Effector memory CD8-positive, alpha-beta T cell (primary cell): ENCODE measurements around the gene FYB2.

Experiments
- ATAC-seq: fragments of 150-1000 bp; cut with Tn5 transposase; replicated peaks from 2 replicates; pipeline ENCODE4 v1.10.0; 2021; ENCODE audit warnings: mild to moderate bottlenecking, moderate library complexity
- DNase-seq, 3 experiments: peaks; one replicate each; pipeline ENCODE4 v3.0.0; 2021
- H3K27ac Mint-ChIP-seq, 2 donors: one replicate each; pipeline ENCODE4 v1.8.0; 2022; ENCODE audit warnings: mild to moderate bottlenecking in 2 of 2, mixed read lengths in 2 of 2, moderate library complexity in 2 of 2
- H3K27me3 Mint-ChIP-seq, 2 donors: one replicate each; pipeline ENCODE4 v1.8.0; 2022; ENCODE audit warnings: mixed read lengths in 2 of 2
- H3K36me3 Mint-ChIP-seq: one replicate; pipeline ENCODE4 v1.8.0; 2022; ENCODE audit warnings: mild to moderate bottlenecking, moderate library complexity, mixed read lengths; ENCODE audit not compliant: insufficient read depth
- H3K4me1 Mint-ChIP-seq, 2 donors: one replicate each; pipeline ENCODE4 v1.8.0; 2022; ENCODE audit warnings: low read depth in 2 of 2, mixed read lengths in 2 of 2
- H3K4me3 Mint-ChIP-seq, 2 donors: one replicate each; pipeline ENCODE4 v1.8.0; 2022; ENCODE audit warnings: mild to moderate bottlenecking in 2 of 2, mixed read lengths in 2 of 2, moderate library complexity in 2 of 2
- H3K9me3 Mint-ChIP-seq, 2 donors: one replicate each; pipeline ENCODE4 v1.8.0; 2022; ENCODE audit warnings: mixed read lengths in 2 of 2

Gene FYB2

DNA sequence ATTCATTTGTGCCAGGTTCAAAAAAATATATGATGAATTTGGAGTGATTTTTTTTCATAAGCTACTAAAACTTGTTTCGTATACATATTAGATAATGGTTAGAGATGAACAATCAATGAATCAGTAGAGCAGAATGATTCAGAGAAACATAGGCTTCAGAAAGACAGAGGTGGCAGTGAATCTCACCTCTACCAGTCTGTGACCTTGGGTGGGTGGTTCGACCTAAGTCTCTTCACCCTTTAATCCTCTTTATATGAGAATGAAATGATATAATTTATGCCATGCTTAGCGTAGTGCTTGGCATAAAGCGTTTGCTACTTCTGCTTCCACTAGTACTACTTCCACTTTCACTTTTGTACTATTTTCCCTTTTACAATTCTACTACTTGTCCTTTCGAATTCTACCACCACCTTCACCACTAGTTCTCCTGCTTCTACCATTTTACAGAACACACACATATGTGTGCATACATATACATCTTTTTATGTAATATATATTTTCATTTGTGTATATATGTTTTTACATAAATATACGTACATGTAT is 45.1 kb downstream of the FYB2 start:
- H3K36me3 Mint-ChIP-seq: no peaks in the 10 kb centered on the region
- peak overlapping the region in 1 of 2 donors; percentile 39 for H3K4me3 Mint-ChIP-seq
- ATAC-seq (no peak), DNase-seq (no peak)
- peaks cover 7 to 9% of the 10 kb centered on the region in 2 donors for H3K27me3 Mint-ChIP-seq
- H3K4me1 Mint-ChIP-seq: no peaks in the 10 kb centered on the region
- H3K27ac Mint-ChIP-seq: no peak overlapping the region
- no peaks in the 10 kb centered on the region for H3K9me3 Mint-ChIP-seq

DNA sequence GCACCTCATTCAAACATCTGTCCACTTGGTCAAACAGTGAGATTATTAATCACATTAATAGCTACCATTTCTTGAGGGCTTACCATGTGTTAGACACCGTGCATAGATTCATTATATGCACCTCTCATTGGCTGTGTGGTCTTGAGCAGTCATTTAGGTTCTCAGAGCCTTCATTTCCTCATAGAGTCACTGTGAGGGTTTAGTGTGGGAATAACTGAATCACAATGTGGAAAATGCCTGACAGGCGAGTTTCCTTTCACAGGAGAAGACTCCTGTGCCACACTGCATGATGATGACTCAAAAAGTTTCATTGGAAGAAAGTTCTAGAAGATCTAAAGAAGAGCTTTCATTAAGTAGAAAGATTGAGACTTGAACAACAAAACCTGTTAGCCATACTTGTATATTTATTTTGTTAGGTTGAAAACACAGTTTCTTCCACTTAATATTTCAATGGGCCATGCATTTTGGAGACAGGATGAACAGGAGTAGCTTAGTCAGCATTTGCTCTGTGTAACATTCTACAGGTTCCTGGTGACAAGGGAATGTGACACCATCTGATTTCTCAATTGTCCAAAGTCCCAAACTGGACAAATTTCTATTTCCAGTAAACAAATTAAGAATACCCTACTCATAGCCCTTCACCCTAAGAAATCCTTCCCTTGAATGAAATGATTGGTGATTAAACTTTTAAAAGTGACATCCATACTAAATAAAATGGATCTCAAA is 45.7 kb downstream of the FYB2 start:
- peaks cover 10 to 12% of the 10 kb centered on the region in 2 donors for H3K27me3 Mint-ChIP-seq
- no peak for DNase-seq
- no peak overlapping the region for H3K27ac Mint-ChIP-seq
- H3K4me3 Mint-ChIP-seq: peak overlapping the region in 1 of 2 donors; percentile 39
- no peaks in the 10 kb centered on the region for H3K4me1 Mint-ChIP-seq
- no peaks in the 10 kb centered on the region for H3K36me3 Mint-ChIP-seq
- no peak for ATAC-seq
- no peaks in the 10 kb centered on the region for H3K9me3 Mint-ChIP-seq

- peaks cover 22 to 30% of the 10 kb centered on the region in 2 donors for H3K27me3 Mint-ChIP-seq
- no peak overlapping the region for H3K27ac Mint-ChIP-seq
- no peak for ATAC-seq
- no peaks in the 10 kb centered on the region for H3K4me1 Mint-ChIP-seq
- H3K9me3 Mint-ChIP-seq: no peaks in the 10 kb centered on the region
- H3K36me3 Mint-ChIP-seq: no peaks in the 10 kb centered on the region
- no peak for DNase-seq
- H3K4me3 Mint-ChIP-seq: no peak overlapping the region
Measured at GRCh38 chr1:56771717-56772116, 47.5 kb downstream of the FYB2 start.

DNA sequence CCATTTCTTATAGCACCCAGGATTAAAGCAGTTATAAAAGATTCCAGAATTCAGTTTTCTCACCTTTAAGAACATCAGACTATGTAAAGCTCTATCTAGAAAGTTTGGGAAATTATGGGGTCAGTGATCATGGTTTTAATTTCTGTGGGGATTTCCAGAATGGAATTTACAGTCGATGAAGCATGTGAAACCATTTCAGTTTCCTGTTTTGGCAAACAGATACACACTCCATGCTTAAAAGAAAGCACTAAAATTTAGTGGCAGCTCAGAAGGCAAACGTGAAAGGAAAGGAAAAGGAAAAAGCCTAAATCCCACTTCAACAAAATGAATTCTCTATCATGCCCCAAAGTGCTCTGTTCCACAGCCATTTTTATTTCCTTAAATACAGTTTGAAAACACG is 60.4 kb downstream of the FYB2 start:
- no peak overlapping the region for H3K27ac Mint-ChIP-seq
- ATAC-seq: no peak
- no peak for DNase-seq

DNA sequence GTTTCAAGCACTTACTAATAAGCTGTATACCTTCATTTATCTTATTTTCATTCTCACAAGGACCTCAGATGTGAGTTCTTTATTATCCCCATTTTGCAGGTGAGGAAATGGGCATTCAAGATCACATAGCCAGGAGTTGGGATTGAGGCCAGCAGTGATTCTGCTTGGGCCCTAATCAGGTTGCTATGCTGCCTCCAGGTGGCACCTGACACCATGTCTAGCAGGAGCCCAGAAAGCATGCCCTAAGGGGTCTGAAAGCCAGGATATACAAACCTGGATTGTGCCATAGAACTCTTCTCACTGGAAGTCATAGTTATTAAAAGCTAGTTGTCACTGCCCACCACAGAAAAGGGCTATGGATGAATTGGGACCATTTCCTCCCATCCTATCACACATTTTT is 61.1 kb downstream of the FYB2 start:
- ATAC-seq: no peak
- H3K9me3 Mint-ChIP-seq: no peaks in the 10 kb centered on the region
- H3K27me3 Mint-ChIP-seq: peaks cover 12 to 13% of the 10 kb centered on the region in 2 donors
- no peak for DNase-seq
- no peak overlapping the region for H3K27ac Mint-ChIP-seq
- H3K4me3 Mint-ChIP-seq: no peak overlapping the region
- peaks cover 5% of the 10 kb centered on the region for H3K36me3 Mint-ChIP-seq
- no peaks in the 10 kb centered on the region for H3K4me1 Mint-ChIP-seq

More for the DNA sequence above, 60.4 kb downstream of the FYB2 start:
- H3K9me3 Mint-ChIP-seq: no peaks in the 10 kb centered on the region
- H3K4me1 Mint-ChIP-seq: no peaks in the 10 kb centered on the region
- H3K27me3 Mint-ChIP-seq: peaks cover 10 to 13% of the 10 kb centered on the region in 2 donors
- peaks cover 5% of the 10 kb centered on the region for H3K36me3 Mint-ChIP-seq
- H3K4me3 Mint-ChIP-seq: no peak overlapping the region

DNA sequence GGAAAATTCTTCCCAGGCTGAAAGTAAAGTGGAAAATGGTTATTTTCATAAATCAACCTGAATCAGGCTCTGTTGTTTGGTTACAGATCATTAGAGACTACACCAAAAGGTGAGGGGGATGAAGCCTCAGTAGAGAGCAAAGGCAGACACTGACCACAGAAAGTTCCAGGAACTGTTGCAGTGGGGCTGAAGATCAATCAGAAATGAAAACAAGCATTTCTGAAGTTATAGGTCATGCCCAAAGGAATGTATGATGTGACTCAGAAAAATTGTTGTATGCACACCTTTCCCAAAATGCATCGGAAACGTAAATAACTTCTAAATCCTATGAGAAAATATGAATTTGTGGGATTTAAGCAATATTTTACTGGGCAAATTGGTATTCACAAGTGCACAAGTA is 63.3 kb downstream of the FYB2 start:
- Mint-ChIP-seq H3K27ac (no peak overlapping the region), H3K4me1 (no peaks in the 10 kb centered on the region), H3K27me3 (peaks cover 25 to 27% of the 10 kb centered on the region in 2 donors), H3K36me3 (peaks cover 5% of the 10 kb centered on the region), H3K9me3 (no peaks in the 10 kb centered on the region), H3K4me3 (no peak overlapping the region)
- ATAC-seq: no peak
- no peak for DNase-seq

DNA sequence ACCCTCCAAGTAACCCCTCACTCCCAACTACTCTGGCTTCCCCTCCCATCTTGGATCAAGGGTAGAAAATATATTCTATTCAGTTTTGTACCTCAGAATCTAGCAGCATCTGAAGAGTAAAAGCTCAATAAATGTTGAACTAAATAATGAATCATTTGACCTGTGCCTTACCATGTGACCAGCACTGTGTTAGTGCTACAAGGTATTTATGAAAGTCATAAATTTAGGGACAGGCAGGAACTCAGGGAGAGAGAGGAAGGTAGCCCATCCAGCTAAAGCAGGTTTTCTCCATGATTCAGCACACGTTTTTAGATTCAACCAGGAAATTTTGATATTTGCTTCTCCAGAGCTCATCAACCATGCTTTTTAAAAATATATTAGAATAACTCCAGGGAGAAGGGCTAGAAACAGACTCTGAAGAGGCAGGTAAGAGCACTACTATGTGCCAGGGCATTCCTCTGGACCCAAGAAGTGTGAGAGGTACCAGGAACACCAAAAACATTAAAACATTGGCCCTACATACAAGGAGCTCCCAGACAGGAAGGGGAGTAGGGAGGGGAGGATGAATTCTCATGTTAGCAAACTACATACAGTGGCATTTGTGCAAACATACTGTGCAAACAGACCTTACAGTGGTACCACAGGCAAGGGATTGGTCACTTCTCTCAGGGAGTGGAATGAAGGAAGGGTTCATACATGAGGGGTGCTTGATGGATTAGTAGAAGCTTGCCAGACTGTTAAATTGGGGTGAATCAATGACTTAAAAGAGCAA is 64.3 kb downstream of the FYB2 start:
- Mint-ChIP-seq H3K4me3 (no peak overlapping the region), H3K4me1 (no peaks in the 10 kb centered on the region)

GRCh38 chr1:56745231-56745630 is 74.0 kb downstream of the FYB2 start:
- Mint-ChIP-seq H3K27me3 (no peaks in the 10 kb centered on the region), H3K27ac (no peak overlapping the region), H3K4me3 (no peak overlapping the region), H3K36me3 (no peaks in the 10 kb centered on the region), H3K9me3 (no peaks in the 10 kb centered on the region), H3K4me1 (no peaks in the 10 kb centered on the region)
- DNase-seq (no peak), ATAC-seq (no peak)

More for the DNA sequence above, 64.3 kb downstream of the FYB2 start:
- no peak overlapping the region for H3K27ac Mint-ChIP-seq
- no peaks in the 10 kb centered on the region for H3K9me3 Mint-ChIP-seq
- H3K36me3 Mint-ChIP-seq: peaks cover 5% of the 10 kb centered on the region
- ATAC-seq (no peak), DNase-seq (no peak)
- H3K27me3 Mint-ChIP-seq: peaks cover 25 to 27% of the 10 kb centered on the region in 2 donors

DNA sequence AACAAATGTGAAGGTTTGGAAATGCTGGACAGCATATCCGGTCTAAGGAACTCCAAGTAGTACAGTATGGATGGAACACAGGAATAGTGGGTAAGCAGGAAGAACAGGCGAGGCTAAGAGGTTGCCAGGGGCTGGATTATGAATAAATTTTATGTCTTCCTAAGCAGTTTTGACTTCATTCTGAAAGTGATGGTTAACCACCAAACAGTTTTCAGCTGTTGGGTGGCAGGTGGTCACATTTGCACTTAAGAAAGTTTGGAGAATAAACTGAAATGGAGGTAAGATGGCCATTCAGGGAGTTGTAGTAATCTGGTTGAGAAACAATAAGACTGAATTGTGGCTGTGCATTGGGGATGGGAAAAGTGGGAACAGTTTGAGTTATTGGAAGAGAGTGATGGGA is 90.2 kb downstream of the FYB2 start:
- DNase-seq (no peak), ATAC-seq (no peak)
- Mint-ChIP-seq H3K27me3 (peaks cover 27 to 34% of the 10 kb centered on the region in 2 donors), H3K4me1 (no peaks in the 10 kb centered on the region), H3K4me3 (no peak overlapping the region), H3K9me3 (peaks cover 0 to 4% of the 10 kb centered on the region in 2 donors), H3K27ac (no peak overlapping the region), H3K36me3 (no peaks in the 10 kb centered on the region)

DNA sequence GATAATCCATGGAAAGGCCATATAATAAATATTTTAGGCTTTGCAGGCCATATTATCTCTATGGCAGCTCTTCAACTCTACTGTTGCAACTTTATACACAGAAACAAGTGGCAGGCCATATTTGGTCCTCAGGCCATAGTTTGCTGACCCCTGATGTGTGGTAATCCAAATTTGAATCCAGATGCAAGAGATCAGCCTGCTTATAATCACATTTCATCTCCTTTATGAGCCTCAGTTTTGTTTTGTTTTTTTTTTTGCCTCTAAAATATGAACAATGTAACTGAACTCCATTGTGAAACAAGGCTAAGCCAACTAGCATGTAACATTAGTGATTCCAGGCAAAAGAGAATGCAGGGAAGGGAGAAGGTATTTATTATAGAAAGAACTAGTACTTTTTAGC is 92.5 kb downstream of the FYB2 start:
- DNase-seq (no peak), ATAC-seq (no peak)
- peaks cover 27 to 34% of the 10 kb centered on the region in 2 donors for H3K27me3 Mint-ChIP-seq
- peaks cover 0 to 3% of the 10 kb centered on the region in 2 donors for H3K9me3 Mint-ChIP-seq
- H3K4me3 Mint-ChIP-seq: no peak overlapping the region
- no peak overlapping the region for H3K27ac Mint-ChIP-seq
- H3K36me3 Mint-ChIP-seq: no peaks in the 10 kb centered on the region
- no peaks in the 10 kb centered on the region for H3K4me1 Mint-ChIP-seq

DNA sequence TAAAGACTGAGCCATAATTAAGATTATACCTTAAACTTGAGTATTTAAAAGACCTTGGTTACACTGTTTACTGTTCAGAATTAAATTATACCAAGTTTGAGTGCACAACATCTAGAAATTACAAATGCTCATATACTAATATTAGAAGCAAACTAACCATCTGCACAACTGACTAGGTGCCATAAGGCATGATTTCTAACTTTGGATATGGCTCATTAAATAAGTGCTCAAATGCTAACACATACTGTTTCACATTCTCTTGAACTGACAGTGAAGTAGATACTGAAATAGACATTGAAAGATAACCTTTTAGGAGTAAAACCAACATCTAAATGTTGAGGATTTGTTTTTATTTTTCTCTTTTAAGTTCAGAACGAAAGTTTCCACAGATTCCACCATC is 100.0 kb downstream of the FYB2 start:
- ATAC-seq (no peak), DNase-seq (no peak)
- Mint-ChIP-seq H3K9me3 (no peaks in the 10 kb centered on the region), H3K27ac (no peak overlapping the region), H3K36me3 (no peaks in the 10 kb centered on the region), H3K4me1 (no peaks in the 10 kb centered on the region), H3K4me3 (no peak overlapping the region), H3K27me3 (peaks cover 0 to under 1% of the 10 kb centered on the region in 2 donors)

DNA sequence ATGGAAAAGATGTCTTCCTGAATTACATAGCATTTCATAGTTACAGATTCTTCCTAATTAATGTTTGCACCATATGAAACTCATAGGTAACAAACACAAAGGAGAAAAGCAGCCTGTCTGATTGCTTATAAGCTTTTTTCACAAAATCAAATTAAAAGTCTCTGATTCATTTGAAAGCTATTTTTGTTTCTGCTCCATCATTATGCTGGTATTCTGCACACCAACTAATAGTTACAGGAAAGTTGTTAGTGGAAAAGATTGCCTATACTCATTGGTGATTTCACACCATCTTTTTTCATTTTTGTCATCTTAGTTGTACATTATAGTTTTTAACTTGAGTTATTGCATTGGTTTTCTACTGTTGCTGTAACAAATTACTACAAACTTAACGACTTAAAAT is 104.0 kb downstream of the FYB2 start:
- DNase-seq (no peak), ATAC-seq (no peak)
- H3K27ac Mint-ChIP-seq: no peak overlapping the region
- H3K27me3 Mint-ChIP-seq: no peaks in the 10 kb centered on the region
- no peaks in the 10 kb centered on the region for H3K9me3 Mint-ChIP-seq
- H3K4me3 Mint-ChIP-seq: no peak overlapping the region
- H3K36me3 Mint-ChIP-seq: no peaks in the 10 kb centered on the region
- H3K4me1 Mint-ChIP-seq: no peaks in the 10 kb centered on the region

DNA sequence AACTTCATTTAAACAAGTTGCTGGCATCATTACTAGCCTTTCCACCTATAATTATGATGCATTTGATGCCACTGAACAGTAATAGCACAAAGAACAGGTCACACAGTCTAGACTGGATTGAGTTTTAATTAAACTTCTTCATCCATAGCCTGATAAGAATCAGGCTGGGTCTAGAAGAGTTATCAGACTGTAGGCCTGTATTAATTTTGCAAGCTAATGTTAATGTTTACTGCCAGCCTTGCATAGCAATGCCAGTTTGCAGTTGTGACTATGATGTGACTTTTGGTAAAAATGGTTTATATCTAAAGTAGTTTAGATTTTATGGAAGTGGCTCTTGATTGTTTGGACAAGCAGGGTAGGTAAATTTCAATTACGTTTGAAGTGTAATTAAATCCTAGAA is 106.1 kb downstream of the FYB2 start:
- DNase-seq: no peak
- no peaks in the 10 kb centered on the region for H3K9me3 Mint-ChIP-seq
- H3K4me1 Mint-ChIP-seq: no peaks in the 10 kb centered on the region
- ATAC-seq: no peak
- no peaks in the 10 kb centered on the region for H3K36me3 Mint-ChIP-seq
- no peaks in the 10 kb centered on the region for H3K27me3 Mint-ChIP-seq
- no peak overlapping the region for H3K27ac Mint-ChIP-seq
- H3K4me3 Mint-ChIP-seq: no peak overlapping the region

- H3K4me1 Mint-ChIP-seq: no peaks in the 10 kb centered on the region
Measured at GRCh38 chr1:56712150-56712549, 107.1 kb downstream of the FYB2 start.

More at GRCh38 chr1:56712150-56712549, 107.1 kb downstream of the FYB2 start:
- Mint-ChIP-seq H3K27ac (no peak overlapping the region), H3K27me3 (peaks cover 5% of the 10 kb centered on the region in 2 donors), H3K4me3 (no peak overlapping the region), H3K9me3 (no peaks in the 10 kb centered on the region), H3K36me3 (no peaks in the 10 kb centered on the region)
- DNase-seq: no peak
- ATAC-seq: no peak
